Uterus (tissue), 2 donors: ENCODE results near the gene DDC.
"Not testable (repeated sequence)": the region's sequence is repeated elsewhere in the genome, so short reads cannot be mapped to it uniquely, and the experiment has no call there.

Experiments used
- POLR2A ChIP-seq, 2 donors: fragments of 450-650 bp; IDR thresholded peaks; one replicate each; pipeline ENCODE4 v1.6.1; 2016; ENCODE audit warnings: antibody characterized with exemption in 2 of 2, mild to moderate bottlenecking in 1 of 2, moderate library complexity in 1 of 2
- TF ChIP-seq, protein P1 (sequence below), 4 experiments: fragments of 200-600 bp in 2 of 4; fragments of 450-650 bp in 2 of 4; sonication (generic) in 2 of 4; IDR thresholded peaks; one replicate each; pipeline ENCODE4 v1.5.1; 2016 to 2019; ENCODE audit warnings: antibody characterized with exemption in 4 of 4, mild to moderate bottlenecking in 2 of 4, moderate library complexity in 1 of 4

GRCh38 chr7:50576388-50576787, 11.2 kb upstream of the DDC start:
- TF ChIP-seq, protein P1, sequence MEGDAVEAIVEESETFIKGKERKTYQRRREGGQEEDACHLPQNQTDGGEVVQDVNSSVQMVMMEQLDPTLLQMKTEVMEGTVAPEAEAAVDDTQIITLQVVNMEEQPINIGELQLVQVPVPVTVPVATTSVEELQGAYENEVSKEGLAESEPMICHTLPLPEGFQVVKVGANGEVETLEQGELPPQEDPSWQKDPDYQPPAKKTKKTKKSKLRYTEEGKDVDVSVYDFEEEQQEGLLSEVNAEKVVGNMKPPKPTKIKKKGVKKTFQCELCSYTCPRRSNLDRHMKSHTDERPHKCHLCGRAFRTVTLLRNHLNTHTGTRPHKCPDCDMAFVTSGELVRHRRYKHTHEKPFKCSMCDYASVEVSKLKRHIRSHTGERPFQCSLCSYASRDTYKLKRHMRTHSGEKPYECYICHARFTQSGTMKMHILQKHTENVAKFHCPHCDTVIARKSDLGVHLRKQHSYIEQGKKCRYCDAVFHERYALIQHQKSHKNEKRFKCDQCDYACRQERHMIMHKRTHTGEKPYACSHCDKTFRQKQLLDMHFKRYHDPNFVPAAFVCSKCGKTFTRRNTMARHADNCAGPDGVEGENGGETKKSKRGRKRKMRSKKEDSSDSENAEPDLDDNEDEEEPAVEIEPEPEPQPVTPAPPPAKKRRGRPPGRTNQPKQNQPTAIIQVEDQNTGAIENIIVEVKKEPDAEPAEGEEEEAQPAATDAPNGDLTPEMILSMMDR (IDR thresholded peaks at IDR 0.05): not testable (repeated sequence)
- not testable (repeated sequence) for TF ChIP-seq POLR2A (IDR thresholded peaks at IDR 0.05)
